Stimulated activated CD8-positive, alpha-beta memory T cell treated with anti-CD3 and anti-CD28 coated beads, Interleukin-12 subunit alpha, Interleukin-12 subunit beta, amount 100 ng/mL, for 1 hour (primary cell): ENCODE results near the gene RFNG.

Experiments used
- DNase-seq: peaks from one replicate; pipeline ENCODE4 v3.0.0-alpha.2; 2020; ENCODE audit warnings: low read depth

RFNG gene

GRCh38 chr17:82089723-82090548, 38.3 kb upstream of the RFNG start:
- DNase-seq = no peak

- DNase-seq = no peak
Observed at GRCh38 chr17:82088838-82089722, 37.5 kb upstream of the RFNG start.

- no peak for DNase-seq
Observed at GRCh38 chr17:82087961-82088837, 36.6 kb upstream of the RFNG start.

- no peak for DNase-seq
Observed at GRCh38 chr17:82086941-82087906, 35.6 kb upstream of the RFNG start.

- no peak for DNase-seq
Observed at GRCh38 chr17:82085931-82086764, 34.5 kb upstream of the RFNG start.

- no peak for DNase-seq
Observed at GRCh38 chr17:82085031-82085861, 33.6 kb upstream of the RFNG start.

GRCh38 chr17:82084373-82085030, 32.9 kb upstream of the RFNG start:
- no peak for DNase-seq

- no peak for DNase-seq
Observed at GRCh38 chr17:82083533-82084359, 32.1 kb upstream of the RFNG start.

- no peak for DNase-seq
Observed at GRCh38 chr17:82083009-82083408, 31.4 kb upstream of the RFNG start.

GRCh38 chr17:82082456-82082855, 30.8 kb upstream of the RFNG start:
- no peak for DNase-seq

- no peak for DNase-seq
Observed at GRCh38 chr17:82081966-82082365, 30.4 kb upstream of the RFNG start.

- DNase-seq = no peak
Observed at GRCh38 chr17:82081546-82081945, 29.9 kb upstream of the RFNG start.

- DNase-seq = no peak
Observed at GRCh38 chr17:82080789-82081464, 29.3 kb upstream of the RFNG start.

- DNase-seq = no peak
Observed at GRCh38 chr17:82080048-82080788, 28.6 kb upstream of the RFNG start.

GRCh38 chr17:82079001-82079677, 27.5 kb upstream of the RFNG start:
- no peak for DNase-seq

- no peak for DNase-seq
Observed at GRCh38 chr17:82078433-82078832, 26.8 kb upstream of the RFNG start.
